ENCODE data around the gene MUC6. TPM values are rescaled to one million over a fixed set of nuclear protein-coding genes. Genes with fewer than 3 reads are reported as not detected.

MUC6 gene
- total RNA-seq, 2 donors from 2014 or later, result 0.10 TPM; not detected in 1

DNA sequence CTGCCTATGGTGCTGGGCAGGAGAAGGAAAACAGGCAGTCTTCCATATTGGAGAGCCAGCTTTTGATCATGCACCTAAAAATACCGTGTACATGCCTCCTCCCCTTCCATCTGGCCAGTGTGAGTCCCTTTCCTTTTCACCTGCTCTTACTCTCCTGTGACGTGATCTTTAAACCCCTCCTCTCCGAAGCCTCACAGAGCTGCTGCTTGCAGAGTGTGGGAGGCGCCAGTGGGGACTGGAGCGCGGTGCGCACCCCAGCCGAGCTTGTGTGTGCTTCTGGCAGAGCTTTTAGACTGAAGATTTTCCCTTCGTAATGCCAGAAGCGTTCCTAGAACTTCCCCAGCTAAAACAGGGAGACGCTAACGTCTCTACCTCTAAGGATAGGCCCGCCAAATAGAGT lies 29.8 kb downstream of the MUC6 start:
- no peak overlapping the region for H3K27ac ChIP-seq
- no peak overlapping the region for H3K4me3 ChIP-seq
- intact Hi-C loops (cut with DNase I), result no loop called here
- no peak for TF ChIP-seq CTCF (IDR thresholded peaks at IDR 0.05)
- H3K9me3 ChIP-seq, result no peaks in the 10 kb centered on the region
- H3K36me3 ChIP-seq, result peaks cover 21% of the 10 kb centered on the region
- DNase-seq, result no peak
- H3K9ac ChIP-seq (ENCODE audit: low read depth in 2 of 2, low read length in 2 of 2), result no peak overlapping the region
- no peaks in the 10 kb centered on the region for H3K4me1 ChIP-seq
- H3K27me3 ChIP-seq, result no peaks in the 10 kb centered on the region

GRCh38 chr11:1005928-1006327 lies 30.6 kb downstream of the MUC6 start:
- H3K4me3 ChIP-seq, result no peak overlapping the region
- H3K27ac ChIP-seq, result no peak overlapping the region
- intact Hi-C loops (cut with DNase I), result no loop called here
- H3K9me3 ChIP-seq, result no peaks in the 10 kb centered on the region
- no peak overlapping the region for H3K9ac ChIP-seq (ENCODE audit: low read depth in 2 of 2, low read length in 2 of 2)
- no peak for TF ChIP-seq CTCF (IDR thresholded peaks at IDR 0.05)
- DNase-seq, result no peak
- H3K4me1 ChIP-seq, result no peaks in the 10 kb centered on the region
- no peaks in the 10 kb centered on the region for H3K27me3 ChIP-seq
- H3K36me3 ChIP-seq, result peaks cover 14% of the 10 kb centered on the region

DNA sequence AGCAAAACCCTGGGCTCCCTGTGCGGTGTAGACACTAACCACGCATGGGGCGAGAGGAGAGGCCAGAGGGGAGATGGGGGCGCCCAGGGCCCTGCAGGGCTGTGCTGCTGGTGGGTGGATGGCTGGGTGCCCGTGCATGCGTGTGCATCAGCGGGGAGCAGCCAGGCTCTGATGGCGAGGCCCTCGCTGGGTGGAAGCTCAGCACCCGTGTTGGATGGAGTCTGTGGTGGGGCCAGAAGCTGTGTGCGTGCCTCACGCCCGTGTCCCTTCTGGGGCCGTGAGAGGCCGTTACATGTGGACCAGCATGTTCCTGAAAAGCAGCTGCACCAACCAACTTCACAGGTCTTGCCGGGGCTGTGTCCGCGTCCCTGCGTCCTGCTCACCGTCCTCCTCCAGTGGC lies 33.4 kb downstream of the MUC6 start:
- Histone ChIP-seq H3K27me3 (no peaks in the 10 kb centered on the region), H3K4me1 (no peaks in the 10 kb centered on the region), H3K27ac (no peak overlapping the region), H3K36me3 (peaks cover 6% of the 10 kb centered on the region), H3K4me3 (no peak overlapping the region), H3K9ac (ENCODE audit: low read depth in 2 of 2, low read length in 2 of 2) (no peak overlapping the region), H3K9me3 (no peaks in the 10 kb centered on the region)
- DNase-seq, result no peak
- no peak for TF ChIP-seq CTCF (IDR thresholded peaks at IDR 0.05)
- intact Hi-C loops (cut with DNase I), result no loop called here

- intact Hi-C loops (cut with DNase I), result no loop called here
- Histone ChIP-seq H3K36me3 (peaks cover under 1% of the 10 kb centered on the region), H3K4me3 (no peak overlapping the region), H3K9ac (ENCODE audit: low read depth in 2 of 2, low read length in 2 of 2) (no peak overlapping the region), H3K27me3 (no peaks in the 10 kb centered on the region), H3K27ac (no peak overlapping the region), H3K9me3 (no peaks in the 10 kb centered on the region), H3K4me1 (no peaks in the 10 kb centered on the region)
- DNase-seq, result no peak
- no peak for TF ChIP-seq CTCF (IDR thresholded peaks at IDR 0.05)
Observed at GRCh38 chr11:1002406-1002984, 34.0 kb downstream of the MUC6 start.

DNA sequence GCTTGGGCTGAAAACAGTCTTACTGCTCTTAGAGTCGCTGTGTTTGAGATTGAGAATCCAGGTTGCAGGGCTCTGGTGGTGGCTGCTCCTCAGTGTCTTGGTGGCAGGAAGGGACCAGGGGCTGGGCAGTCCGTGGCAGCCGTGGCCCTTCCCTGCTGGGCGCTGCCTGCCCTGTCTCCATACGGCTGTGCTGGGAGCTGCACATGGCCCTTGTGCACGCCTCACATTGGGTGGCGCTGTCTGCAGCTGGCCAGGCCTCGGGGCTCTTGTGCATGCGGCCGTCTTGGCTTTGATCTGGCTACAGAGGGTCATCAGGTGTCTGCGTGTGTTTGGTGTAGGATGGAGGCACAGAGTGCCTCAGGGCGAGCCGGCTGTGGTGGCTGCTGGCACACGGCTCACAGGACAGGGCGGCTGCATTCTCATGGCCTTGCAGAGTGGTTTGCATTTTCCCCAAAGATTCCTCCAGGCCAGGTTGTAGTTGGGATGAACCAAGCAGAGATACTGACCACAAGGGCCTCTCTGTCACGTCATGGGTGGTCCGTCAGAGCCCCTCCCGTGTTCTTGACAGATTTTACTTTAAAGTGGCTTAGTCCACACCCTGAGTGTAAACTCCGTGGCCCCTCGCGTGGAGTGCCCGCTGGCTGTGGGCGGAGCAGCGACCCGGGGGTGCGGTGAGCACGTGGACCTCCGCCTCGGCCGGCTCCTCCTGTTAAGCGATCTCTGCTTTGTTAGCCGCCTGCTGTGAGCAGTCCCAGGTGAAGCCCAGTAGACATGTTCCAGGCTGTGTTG lies 34.7 kb downstream of the MUC6 start:
- DNase-seq, result no peak
- no peaks in the 10 kb centered on the region for H3K4me1 ChIP-seq
- no peaks in the 10 kb centered on the region for H3K27me3 ChIP-seq
- TF ChIP-seq CTCF (IDR thresholded peaks at IDR 0.05), result no peak
- intact Hi-C loops (cut with DNase I), result no loop called here
- no peaks in the 10 kb centered on the region for H3K36me3 ChIP-seq
- no peaks in the 10 kb centered on the region for H3K9me3 ChIP-seq
- no peak overlapping the region for H3K27ac ChIP-seq
- no peak overlapping the region for H3K4me3 ChIP-seq
- H3K9ac ChIP-seq (ENCODE audit: low read depth in 2 of 2, low read length in 2 of 2), result no peak overlapping the region

Data from colonic mucosa (tissue), 4 donors.